VCaP (cell line): ENCODE data around the gene GTPBP6.

Experiments used
- H3K27ac ChIP-seq: fragments of 450-650 bp; 2 replicates; pipeline ENCODE4 v1.5.1; 2017
- CTCF ChIP-seq: fragments of 450-650 bp; conservative IDR thresholded peaks from 2 replicates; pipeline ENCODE4 v1.5.1; 2017; ENCODE audit warnings: mild to moderate bottlenecking, moderate library complexity

GTPBP6 gene

GRCh38 chrX:338281-338835 is 19.8 kb upstream of the GTPBP6 start:
- no peak for TF ChIP-seq CTCF
- no peak overlapping the region for H3K27ac ChIP-seq

GRCh38 chrX:337331-337831 is 18.8 kb upstream of the GTPBP6 start:
- TF ChIP-seq CTCF, result no peak
- no peak overlapping the region for H3K27ac ChIP-seq

GRCh38 chrX:336227-336626 is 17.6 kb upstream of the GTPBP6 start:
- TF ChIP-seq CTCF, result no peak
- no peak overlapping the region for H3K27ac ChIP-seq

- H3K27ac ChIP-seq, result no peak overlapping the region
Measured at GRCh38 chrX:335758-336155, 17.2 kb upstream of the GTPBP6 start.

GRCh38 chrX:334971-335757 is 16.6 kb upstream of the GTPBP6 start:
- TF ChIP-seq CTCF, result no peak
- H3K27ac ChIP-seq, result no peak overlapping the region

More at GRCh38 chrX:335758-336155, 17.2 kb upstream of the GTPBP6 start:
- no peak for TF ChIP-seq CTCF

- TF ChIP-seq CTCF, result no peak
- H3K27ac ChIP-seq, result no peak overlapping the region
Measured at GRCh38 chrX:334331-334891, 15.8 kb upstream of the GTPBP6 start.

- no peak overlapping the region for H3K27ac ChIP-seq
- no peak for TF ChIP-seq CTCF
Measured at GRCh38 chrX:333611-334311, 15.2 kb upstream of the GTPBP6 start.
